ENCODE measurements around the gene AFAP1L1.
"Not testable (repeated sequence)": the region's sequence is repeated elsewhere in the genome, so short reads cannot be mapped to it uniquely, and the experiment has no call there.

Gene AFAP1L1

GRCh38 chr5:149376104-149376503 is 104.4 kb downstream of the AFAP1L1 start:
- DNase-seq = no peak

- no peak for DNase-seq
Measured at GRCh38 chr5:149376711-149377447, 105.2 kb downstream of the AFAP1L1 start.

- DNase-seq = no peak
Measured at GRCh38 chr5:149378241-149378820, 106.7 kb downstream of the AFAP1L1 start.

GRCh38 chr5:149379177-149379761 is 107.6 kb downstream of the AFAP1L1 start, which contains the start of gene IL17B:
IL17B (minus strand) TSS chr5:149379292; CDS start chr5:149379225, 67 bp downstream.
- DNase-seq = no peak

GRCh38 chr5:149379818-149380374 is 108.2 kb downstream of the AFAP1L1 start:
- DNase-seq = no peak

- no peak for DNase-seq
Measured at GRCh38 chr5:149380466-149381121, 108.9 kb downstream of the AFAP1L1 start.

GRCh38 chr5:149381261-149381985 is 109.8 kb downstream of the AFAP1L1 start:
- DNase-seq = no peak

GRCh38 chr5:149381986-149382338 is 110.3 kb downstream of the AFAP1L1 start:
- DNase-seq = peak; percentile 24

- DNase-seq = no peak
Measured at GRCh38 chr5:149382517-149383220, 111.0 kb downstream of the AFAP1L1 start.

GRCh38 chr5:149383399-149383798 is 111.7 kb downstream of the AFAP1L1 start:
- DNase-seq = no peak

- no peak for DNase-seq
Measured at GRCh38 chr5:149386166-149386565, 114.5 kb downstream of the AFAP1L1 start.

- no peak for DNase-seq
Measured at GRCh38 chr5:149387081-149387631, 115.5 kb downstream of the AFAP1L1 start.

- DNase-seq = no peak
Measured at GRCh38 chr5:149387982-149388381, 116.3 kb downstream of the AFAP1L1 start.

- DNase-seq = no peak
Measured at GRCh38 chr5:149388498-149389190, 117.0 kb downstream of the AFAP1L1 start.

GRCh38 chr5:149389552-149390495 is 118.2 kb downstream of the AFAP1L1 start:
- DNase-seq = no peak

GRCh38 chr5:149391076-149391475 is 119.4 kb downstream of the AFAP1L1 start:
- DNase-seq = not testable (repeated sequence)
